ENCODE data around the gene DHDH. TPM values are rescaled to one million over a fixed set of nuclear protein-coding genes. Genes with fewer than 3 reads are reported as not detected.

Gene DHDH
- total and polyA plus RNA-seq, 2 of the 13 experiments (the other 11 are each of a cell fraction or from before 2014, with no cell fraction given) = 0.13 to 0.91 TPM

- TF ChIP-seq CEBPZ (IDR thresholded peaks at IDR 0.05; ENCODE audit: low read length) = no peak
- TF ChIP-seq ZEB1 (IDR thresholded peaks at IDR 0.05; ENCODE audit: insufficient replicate concordance, low read depth) = no peak
- TF ChIP-seq ZNF44 (CRISPR knock-in tag; IDR thresholded peaks at IDR 0.05) = no peak
- peak; percentile 89 for TF ChIP-seq ZC3H4 (CRISPR knock-in tag; IDR thresholded peaks at IDR 0.05; ENCODE audit: borderline replicate concordance)
- no peak for TF ChIP-seq SIN3B (IDR thresholded peaks at IDR 0.05; ENCODE audit: low read length)
- TF ChIP-seq ATF4 (CRISPR knock-in tag; IDR thresholded peaks at IDR 0.05) = peak in 1 of 2 experiments; percentile 66; a peak in 1 of 4 replicates
- TF ChIP-seq, protein P1, sequence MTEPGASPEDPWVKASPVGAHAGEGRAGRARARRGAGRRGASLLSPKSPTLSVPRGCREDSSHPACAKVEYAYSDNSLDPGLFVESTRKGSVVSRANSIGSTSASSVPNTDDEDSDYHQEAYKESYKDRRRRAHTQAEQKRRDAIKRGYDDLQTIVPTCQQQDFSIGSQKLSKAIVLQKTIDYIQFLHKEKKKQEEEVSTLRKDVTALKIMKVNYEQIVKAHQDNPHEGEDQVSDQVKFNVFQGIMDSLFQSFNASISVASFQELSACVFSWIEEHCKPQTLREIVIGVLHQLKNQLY (CRISPR knock-in tag; IDR thresholded peaks at IDR 0.05) = no peak
- TF ChIP-seq ZNF256 (CRISPR knock-in tag; conservative IDR thresholded peaks at IDR 0.05) = no peak; the same call in 1 of the 2 replicates
- TF ChIP-seq PAX8 (CRISPR knock-in tag; IDR thresholded peaks at IDR 0.05; ENCODE audit: borderline replicate concordance) = no peak
- no peak for TF ChIP-seq HCFC1 (IDR thresholded peaks at IDR 0.05; ENCODE audit: low read depth, low read length)
- no peak; the same call in 1 of the 2 replicates for TF ChIP-seq ZNF224 (CRISPR knock-in tag; IDR thresholded peaks at IDR 0.05)
- no peak for TF ChIP-seq DDIT3 (CRISPR knock-in tag; IDR thresholded peaks at IDR 0.05)
- TF ChIP-seq ZNF274 (CRISPR knock-in tag; IDR thresholded peaks at IDR 0.05) = peak; percentile 93
- 0 out of 2 replicates have a peak, but pooled peaks have one; percentile 52 for TF ChIP-seq ZNF670 (CRISPR knock-in tag; IDR thresholded peaks at IDR 0.05; ENCODE audit: borderline replicate concordance)
- no peak for TF ChIP-seq ZNF75D (CRISPR knock-in tag; IDR thresholded peaks at IDR 0.05; ENCODE audit: borderline replicate concordance)
- TF ChIP-seq, protein P2, sequence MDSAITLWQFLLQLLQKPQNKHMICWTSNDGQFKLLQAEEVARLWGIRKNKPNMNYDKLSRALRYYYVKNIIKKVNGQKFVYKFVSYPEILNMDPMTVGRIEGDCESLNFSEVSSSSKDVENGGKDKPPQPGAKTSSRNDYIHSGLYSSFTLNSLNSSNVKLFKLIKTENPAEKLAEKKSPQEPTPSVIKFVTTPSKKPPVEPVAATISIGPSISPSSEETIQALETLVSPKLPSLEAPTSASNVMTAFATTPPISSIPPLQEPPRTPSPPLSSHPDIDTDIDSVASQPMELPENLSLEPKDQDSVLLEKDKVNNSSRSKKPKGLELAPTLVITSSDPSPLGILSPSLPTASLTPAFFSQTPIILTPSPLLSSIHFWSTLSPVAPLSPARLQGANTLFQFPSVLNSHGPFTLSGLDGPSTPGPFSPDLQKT (CRISPR knock-in tag; IDR thresholded peaks at IDR 0.05; ENCODE audit: borderline replicate concordance) = no peak
- TF ChIP-seq U2AF1 (optimal IDR thresholded peaks at IDR 0.05; ENCODE audit: low read depth, low read length) = peak; percentile 76
- TF ChIP-seq AKAP8 (CRISPR knock-in tag; IDR thresholded peaks at IDR 0.05) = peak; percentile 98
- TF ChIP-seq PTBP1 (IDR thresholded peaks at IDR 0.05; ENCODE audit: low read depth, low read length, poor library complexity, severe bottlenecking) = peak; percentile 80
- TF ChIP-seq ETV5 (CRISPR knock-in tag; IDR thresholded peaks at IDR 0.05; ENCODE audit: borderline replicate concordance) = peak; percentile 96
- peak; percentile 55; the same call in 1 of the 2 replicates for TF ChIP-seq TSC22D2 (CRISPR knock-in tag; IDR thresholded peaks at IDR 0.05; ENCODE audit: borderline replicate concordance)
- peak; percentile 70 for TF ChIP-seq NCOA2 (CRISPR knock-in tag; IDR thresholded peaks at IDR 0.05)
- no peak; the same call in 1 of the 2 replicates for TF ChIP-seq NFIC (IDR thresholded peaks at IDR 0.05; ENCODE audit: low read length)
- TF ChIP-seq NCOA1 (CRISPR knock-in tag; IDR thresholded peaks at IDR 0.05) = peak; percentile 87; the same call in 1 of the 2 replicates
These were observed 28.7 kb downstream of the DHDH start (continued) for GRCh38 chr19:48962029-48962848.
